Muscle layer of colon (tissue), 2 donors: Measurements from ENCODE around the gene ADPRHL1.
"Not testable (repeated sequence)": the region's sequence is repeated elsewhere in the genome, so short reads cannot be mapped to it uniquely, and the experiment has no call there.

Experiments used
- H3K27ac ChIP-seq: one replicate; pipeline ENCODE4 v1.7.0; 2013; ENCODE audit warnings: low read depth, mild to moderate bottlenecking, low read length, moderate library complexity
- H3K27me3 ChIP-seq, 2 donors: one replicate each; pipeline ENCODE4 v1.7.0; 2013; ENCODE audit warnings: low read length in 2 of 2, mild to moderate bottlenecking in 2 of 2; ENCODE audit not compliant: insufficient read depth in 2 of 2, control insufficient read depth in 1 of 2
- H3K36me3 ChIP-seq: one replicate; pipeline ENCODE4 v1.7.0; 2013; ENCODE audit warnings: mild to moderate bottlenecking, low read length; ENCODE audit not compliant: insufficient read depth
- H3K4me1 ChIP-seq: one replicate; pipeline ENCODE4 v1.7.0; 2013; ENCODE audit warnings: mild to moderate bottlenecking, low read length; ENCODE audit not compliant: insufficient read depth
- H3K4me3 ChIP-seq, 2 donors: one replicate each; pipeline ENCODE4 v1.7.0; 2013; ENCODE audit warnings: low read length in 2 of 2, low read depth in 1 of 2, mild to moderate bottlenecking in 1 of 2, moderate library complexity in 1 of 2
- H3K9ac ChIP-seq: one replicate; pipeline ENCODE4 v1.7.0; 2013; ENCODE audit warnings: low read length
- H3K9me3 ChIP-seq: one replicate; pipeline ENCODE4 v1.7.0; 2013; ENCODE audit warnings: mild to moderate bottlenecking, low read length
- donor health status: abdominal sarcoma.
- donor health status: Adenocarcinoma of cecum.

Gene ADPRHL1

GRCh38 chr13:113451951-113452421 lies 1.3 kb downstream of the ADPRHL1 start:
- no peak overlapping the region for H3K4me3 ChIP-seq
- no peak overlapping the region for H3K9ac ChIP-seq
- H3K27ac ChIP-seq, result no peak overlapping the region
- no peaks in the 10 kb centered on the region for H3K9me3 ChIP-seq
- H3K27me3 ChIP-seq, result no peaks in the 10 kb centered on the region
- peaks cover 12% of the 10 kb centered on the region for H3K4me1 ChIP-seq
- peaks cover 14% of the 10 kb centered on the region for H3K36me3 ChIP-seq

GRCh38 chr13:113450861-113451620 lies 2.2 kb downstream of the ADPRHL1 start:
- not testable (repeated sequence) for H3K9me3 ChIP-seq, H3K27me3 ChIP-seq, H3K27ac ChIP-seq, H3K9ac ChIP-seq, H3K36me3 ChIP-seq, H3K4me3 ChIP-seq
- H3K4me1 ChIP-seq, result peaks cover 12% of the 10 kb centered on the region

- H3K36me3 ChIP-seq, H3K9ac ChIP-seq, H3K9me3 ChIP-seq, H3K27me3 ChIP-seq, H3K4me3 ChIP-seq, H3K27ac ChIP-seq: not testable (repeated sequence)
- H3K4me1 ChIP-seq, result peaks cover 12% of the 10 kb centered on the region
Observed at GRCh38 chr13:113450348-113450744, 2.9 kb downstream of the ADPRHL1 start.

GRCh38 chr13:113449693-113450347 lies 3.5 kb downstream of the ADPRHL1 start:
- H3K4me3 ChIP-seq, result no peak overlapping the region
- no peaks in the 10 kb centered on the region for H3K9me3 ChIP-seq
- H3K27me3 ChIP-seq, result no peaks in the 10 kb centered on the region
- no peaks in the 10 kb centered on the region for H3K36me3 ChIP-seq
- peaks cover 12% of the 10 kb centered on the region for H3K4me1 ChIP-seq
- no peak overlapping the region for H3K9ac ChIP-seq
- H3K27ac ChIP-seq, result no peak overlapping the region

GRCh38 chr13:113448885-113449692 lies 4.2 kb downstream of the ADPRHL1 start:
- Histone ChIP-seq H3K27me3 (no peaks in the 10 kb centered on the region), H3K9ac (no peak overlapping the region), H3K27ac (no peak overlapping the region), H3K36me3 (no peaks in the 10 kb centered on the region), H3K4me1 (peaks cover 8% of the 10 kb centered on the region), H3K9me3 (no peaks in the 10 kb centered on the region), H3K4me3 (no peak overlapping the region)

- Histone ChIP-seq H3K36me3 (no peaks in the 10 kb centered on the region), H3K9ac (no peak overlapping the region), H3K4me1 (peaks cover 2% of the 10 kb centered on the region), H3K27ac (no peak overlapping the region), H3K9me3 (no peaks in the 10 kb centered on the region), H3K27me3 (no peaks in the 10 kb centered on the region), H3K4me3 (no peak overlapping the region)
Observed at GRCh38 chr13:113448545-113448884, 4.8 kb downstream of the ADPRHL1 start.

GRCh38 chr13:113447596-113447995 lies 5.7 kb downstream of the ADPRHL1 start:
- Histone ChIP-seq H3K9me3 (no peaks in the 10 kb centered on the region), H3K4me3 (no peak overlapping the region), H3K27me3 (no peaks in the 10 kb centered on the region), H3K36me3 (no peaks in the 10 kb centered on the region), H3K27ac (no peak overlapping the region), H3K4me1 (no peaks in the 10 kb centered on the region), H3K9ac (no peak overlapping the region)

- Histone ChIP-seq H3K27ac (no peak overlapping the region), H3K27me3 (no peaks in the 10 kb centered on the region), H3K4me1 (no peaks in the 10 kb centered on the region), H3K9ac (no peak overlapping the region), H3K4me3 (no peak overlapping the region), H3K9me3 (no peaks in the 10 kb centered on the region), H3K36me3 (no peaks in the 10 kb centered on the region)
Observed at GRCh38 chr13:113446488-113446854, 6.8 kb downstream of the ADPRHL1 start.

GRCh38 chr13:113445791-113446487 lies 7.3 kb downstream of the ADPRHL1 start:
- no peaks in the 10 kb centered on the region for H3K4me1 ChIP-seq
- H3K27ac ChIP-seq, result no peak overlapping the region
- H3K9me3 ChIP-seq, result no peaks in the 10 kb centered on the region
- H3K9ac ChIP-seq, result no peak overlapping the region
- no peaks in the 10 kb centered on the region for H3K36me3 ChIP-seq
- H3K27me3 ChIP-seq, result no peaks in the 10 kb centered on the region
- no peak overlapping the region for H3K4me3 ChIP-seq

GRCh38 chr13:113443991-113444390 lies 9.3 kb downstream of the ADPRHL1 start:
- Histone ChIP-seq H3K9ac (no peak overlapping the region), H3K36me3 (no peaks in the 10 kb centered on the region), H3K4me3 (no peak overlapping the region), H3K27me3 (no peaks in the 10 kb centered on the region), H3K9me3 (no peaks in the 10 kb centered on the region), H3K4me1 (no peaks in the 10 kb centered on the region), H3K27ac (no peak overlapping the region)

- no peaks in the 10 kb centered on the region for H3K27me3 ChIP-seq
- no peak overlapping the region for H3K4me3 ChIP-seq
- no peak overlapping the region for H3K9ac ChIP-seq
- no peak overlapping the region for H3K27ac ChIP-seq
- no peaks in the 10 kb centered on the region for H3K9me3 ChIP-seq
- H3K4me1 ChIP-seq, result no peaks in the 10 kb centered on the region
- no peaks in the 10 kb centered on the region for H3K36me3 ChIP-seq
Observed at GRCh38 chr13:113442985-113443362, 10.3 kb downstream of the ADPRHL1 start.
